HG02798 (cell line): ENCODE data around the gene MYO1D.

Experiments
- ATAC-seq: cut with Tn5 transposase; IDR thresholded peaks from one replicate; pipeline ENCODE4 v1.9.1; 2021; ENCODE audit warnings: mild to moderate bottlenecking; ENCODE audit not compliant: unreplicated experiment, poor library complexity

The MYO1D gene

GRCh38 chr17:32602396-32602795 lies 274.5 kb downstream of the MYO1D start:
- ATAC-seq = no peak

GRCh38 chr17:32601866-32602265 lies 275.1 kb downstream of the MYO1D start:
- ATAC-seq = no peak

DNA sequence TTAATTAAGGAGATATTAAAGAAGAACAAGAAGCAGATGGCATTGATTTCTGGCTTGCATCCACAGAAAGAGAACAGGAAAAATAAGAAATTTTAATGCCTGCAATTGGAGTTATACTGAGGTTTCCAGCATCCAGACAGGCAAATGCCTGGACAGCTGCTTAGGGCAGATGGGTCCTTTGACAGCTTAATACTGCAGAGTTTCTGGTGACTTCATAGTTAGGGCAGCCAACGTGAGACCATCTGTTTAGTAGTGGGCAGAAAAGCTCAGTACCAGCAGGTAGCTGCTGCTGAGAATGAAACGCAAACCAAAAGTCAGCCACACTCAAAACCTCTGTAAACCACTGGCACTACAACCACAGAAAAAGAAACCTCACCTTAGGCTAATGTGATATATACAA lies 280.3 kb downstream of the MYO1D start:
- peak; percentile 59 for ATAC-seq

GRCh38 chr17:32596206-32596605 lies 280.7 kb downstream of the MYO1D start:
- no peak for ATAC-seq

DNA sequence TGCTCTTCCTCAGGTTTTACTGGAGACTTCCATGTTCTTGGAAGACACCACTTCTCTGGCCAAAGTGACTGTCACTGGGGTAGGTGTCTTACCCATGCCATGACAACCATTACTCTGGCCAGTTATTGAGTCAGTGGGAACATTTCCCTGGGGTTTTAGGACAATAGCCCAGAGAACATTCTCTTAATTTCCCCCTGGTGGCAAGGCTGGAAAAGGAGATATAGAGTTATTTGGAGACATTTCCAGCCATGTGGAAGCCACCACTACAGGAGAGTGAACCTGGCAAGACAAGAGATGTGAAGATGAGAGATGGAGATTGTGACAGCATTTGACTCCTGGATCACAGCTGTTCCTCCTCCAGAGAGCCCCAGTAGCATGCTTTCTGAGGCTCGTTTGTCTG lies 283.9 kb downstream of the MYO1D start:
- no peak for ATAC-seq

GRCh38 chr17:32591405-32591804 lies 285.5 kb downstream of the MYO1D start:
- ATAC-seq = no peak

- ATAC-seq = no peak
Observed at GRCh38 chr17:32590974-32591373, 285.9 kb downstream of the MYO1D start.

DNA sequence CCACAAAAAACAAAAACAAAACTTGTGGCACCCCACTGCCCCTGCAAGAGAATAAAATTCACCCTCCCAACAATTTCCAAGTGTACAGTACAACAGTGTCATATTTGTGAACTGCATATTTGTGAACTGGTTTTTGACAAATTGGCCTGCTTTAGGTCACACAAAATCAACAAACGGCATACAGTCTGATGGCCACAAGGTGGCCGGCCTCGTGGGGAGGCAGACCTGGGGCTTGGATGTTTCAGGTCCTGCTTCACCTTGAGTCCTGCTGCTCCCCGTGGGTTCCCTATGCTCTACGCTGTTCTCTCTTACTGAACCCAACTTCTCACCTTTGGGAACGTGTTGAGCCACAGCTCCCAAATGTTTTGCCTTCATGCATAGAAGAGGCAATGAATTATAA lies 287.9 kb downstream of the MYO1D start:
- no peak for ATAC-seq

- ATAC-seq = no peak
Observed at GRCh38 chr17:32588135-32588534, 288.8 kb downstream of the MYO1D start.

DNA sequence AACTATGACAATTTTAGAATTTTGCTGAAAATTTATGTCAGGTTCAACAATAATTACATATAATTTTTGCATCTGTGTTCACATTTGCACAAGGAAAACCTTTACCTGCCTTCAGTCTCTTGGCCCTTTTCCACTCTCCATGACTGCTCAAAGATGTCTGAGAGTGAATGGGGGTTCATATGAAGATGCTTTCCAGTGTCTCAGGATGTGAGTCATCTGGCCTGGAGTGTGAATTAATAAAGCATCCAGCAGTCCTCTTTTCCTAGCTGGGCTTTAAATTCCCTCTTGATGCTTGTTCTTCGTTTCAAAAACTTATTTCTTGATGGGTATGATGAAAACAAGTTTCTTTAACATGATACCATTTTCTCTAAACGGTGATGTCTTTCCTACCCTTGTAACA lies 290.3 kb downstream of the MYO1D start:
- ATAC-seq = no peak

- ATAC-seq = no peak
Observed at GRCh38 chr17:32584792-32585191, 292.1 kb downstream of the MYO1D start.

DNA sequence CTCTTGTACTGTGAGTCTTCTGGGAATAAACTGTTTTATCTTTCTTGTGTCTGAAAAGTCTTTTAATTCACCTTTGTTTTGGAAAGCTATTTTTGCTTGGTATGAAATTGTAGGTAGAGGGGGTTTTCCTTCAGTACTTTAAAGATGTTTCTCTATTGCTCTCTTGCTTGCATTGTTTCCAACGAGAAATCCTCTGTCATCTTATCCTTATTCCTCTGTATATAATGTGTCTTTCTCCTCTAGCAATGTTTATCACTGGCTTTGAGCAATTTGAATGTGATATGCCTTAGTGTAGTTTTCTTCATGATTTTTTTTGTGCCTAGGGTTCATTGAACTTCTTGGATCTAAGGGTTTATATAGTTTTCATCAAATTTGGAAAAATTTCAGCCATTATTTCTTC lies 293.9 kb downstream of the MYO1D start:
- ATAC-seq = no peak

DNA sequence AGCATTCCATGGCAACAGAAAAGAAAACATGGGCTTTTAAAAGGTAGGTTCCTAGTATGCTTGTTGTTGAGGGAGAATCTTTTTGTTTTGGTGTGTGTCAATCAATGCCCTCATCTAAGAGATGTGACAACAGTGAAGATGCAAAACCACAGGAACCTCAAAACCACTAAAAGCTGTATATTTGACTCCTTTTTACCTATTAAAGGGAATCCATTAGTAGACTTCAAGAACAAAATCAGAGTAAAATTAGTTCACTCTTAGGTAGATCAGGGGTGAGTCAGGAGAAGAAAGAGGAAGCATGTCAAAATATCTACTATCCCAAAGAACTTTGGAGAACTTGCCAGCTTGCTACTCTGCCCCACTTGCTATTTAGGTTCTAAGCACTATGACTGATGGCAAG lies 301.1 kb downstream of the MYO1D start:
- no peak for ATAC-seq

- ATAC-seq = no peak
Observed at GRCh38 chr17:32570081-32570396, 306.9 kb downstream of the MYO1D start.

DNA sequence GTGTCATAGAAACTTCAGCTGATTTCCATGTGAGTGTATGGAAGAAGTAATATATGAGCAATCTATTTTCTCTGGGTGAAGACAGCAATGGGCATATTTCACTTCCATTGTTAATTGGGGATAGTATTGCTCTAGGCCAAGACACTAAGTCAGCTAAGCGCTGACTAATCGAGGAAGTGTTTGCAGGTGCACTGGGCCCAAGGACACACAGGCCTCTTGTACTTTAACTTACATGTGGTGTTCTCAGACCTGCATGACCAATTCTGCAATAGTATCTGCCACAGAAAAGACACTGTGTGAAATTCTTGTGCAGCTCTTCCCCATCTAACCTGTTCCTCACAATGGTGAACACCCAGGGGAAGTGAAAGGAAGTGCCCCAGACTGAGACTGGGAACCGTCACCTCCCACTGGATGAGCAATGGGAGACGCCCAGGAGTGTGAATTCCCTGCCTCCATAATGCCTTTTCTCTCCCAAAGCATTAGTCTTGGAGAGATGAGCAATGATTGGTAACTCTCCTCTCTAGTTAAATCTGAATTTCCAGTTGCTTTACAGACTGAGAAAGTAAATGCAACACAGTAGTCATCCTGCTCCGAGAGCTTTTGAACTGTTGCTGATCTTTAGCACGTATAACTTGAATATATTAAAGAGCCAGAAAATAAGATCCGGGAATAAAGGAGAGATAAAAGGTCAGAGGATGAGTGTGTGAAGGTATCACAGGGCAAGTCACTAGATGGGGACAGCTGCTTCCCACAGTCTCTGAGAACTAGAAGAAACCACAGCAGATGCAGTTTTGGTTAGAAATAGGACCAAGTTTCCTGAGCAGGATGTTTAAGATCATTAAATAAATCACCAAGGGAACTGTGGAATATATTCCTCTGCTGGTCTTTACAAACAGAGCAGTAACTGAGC lies 307.5 kb downstream of the MYO1D start:
- ATAC-seq = peak; percentile 54

DNA sequence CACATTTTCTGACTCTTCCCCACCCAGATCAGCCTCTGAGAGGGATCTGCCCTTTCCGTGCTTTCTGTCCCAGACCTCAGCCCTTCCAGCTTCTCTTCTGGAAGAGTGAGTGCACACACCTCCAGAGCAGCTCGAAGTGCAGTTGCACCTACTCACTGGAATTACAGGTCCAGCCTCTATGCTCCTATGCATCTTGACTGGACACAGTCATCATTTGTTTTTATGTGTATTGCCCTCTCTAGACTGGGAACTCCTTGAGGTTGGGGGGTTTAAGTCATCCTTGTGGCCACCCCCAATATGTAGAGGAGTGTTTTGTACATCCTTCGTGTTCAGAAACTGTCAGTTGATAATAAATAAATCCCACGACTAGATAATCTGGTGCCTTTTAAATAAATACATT lies 308.2 kb downstream of the MYO1D start:
- ATAC-seq = no peak

DNA sequence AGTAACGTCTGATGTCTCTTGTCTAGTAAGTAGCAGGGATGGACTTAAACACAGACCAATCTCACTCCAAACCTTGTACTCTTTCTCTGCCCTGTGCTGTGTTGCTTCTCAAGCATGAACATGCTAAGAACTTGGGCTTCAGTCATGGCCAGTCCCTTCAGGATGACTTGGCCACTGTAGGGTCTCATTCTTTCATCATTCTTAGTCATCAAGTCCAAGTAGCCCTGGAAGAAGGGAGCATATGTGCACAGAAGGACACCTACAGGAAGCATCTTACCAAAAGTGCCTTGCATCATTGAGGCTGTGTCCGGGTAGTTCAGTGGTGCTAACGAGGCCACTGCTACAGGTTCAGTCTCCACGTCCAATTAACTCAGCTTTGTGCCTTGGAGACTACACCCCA lies 309.4 kb downstream of the MYO1D start:
- ATAC-seq = no peak

- ATAC-seq = no peak
Observed at GRCh38 chr17:32567086-32567485, 309.8 kb downstream of the MYO1D start.

DNA sequence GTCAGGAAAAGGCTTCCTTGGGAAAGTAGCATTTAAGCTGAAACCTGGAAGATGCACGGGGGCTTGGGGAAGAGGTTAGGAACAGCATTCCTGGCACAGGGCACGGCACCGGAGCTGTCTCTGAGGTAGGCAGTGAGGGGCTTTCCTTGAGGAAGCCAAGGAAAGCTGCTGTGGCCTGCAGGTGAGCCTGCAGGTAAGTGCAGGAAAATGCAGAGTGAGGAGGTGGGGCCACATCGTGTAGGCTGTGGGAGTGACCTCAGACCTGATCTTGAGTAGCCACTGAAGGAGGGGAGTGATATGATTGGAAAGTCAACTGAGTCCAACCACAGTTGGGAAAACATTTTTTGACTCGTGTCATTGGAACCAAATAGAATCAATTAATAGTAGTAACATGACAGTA lies 310.6 kb downstream of the MYO1D start:
- no peak for ATAC-seq

- ATAC-seq = no peak
Observed at GRCh38 chr17:32565401-32565800, 311.5 kb downstream of the MYO1D start.

DNA sequence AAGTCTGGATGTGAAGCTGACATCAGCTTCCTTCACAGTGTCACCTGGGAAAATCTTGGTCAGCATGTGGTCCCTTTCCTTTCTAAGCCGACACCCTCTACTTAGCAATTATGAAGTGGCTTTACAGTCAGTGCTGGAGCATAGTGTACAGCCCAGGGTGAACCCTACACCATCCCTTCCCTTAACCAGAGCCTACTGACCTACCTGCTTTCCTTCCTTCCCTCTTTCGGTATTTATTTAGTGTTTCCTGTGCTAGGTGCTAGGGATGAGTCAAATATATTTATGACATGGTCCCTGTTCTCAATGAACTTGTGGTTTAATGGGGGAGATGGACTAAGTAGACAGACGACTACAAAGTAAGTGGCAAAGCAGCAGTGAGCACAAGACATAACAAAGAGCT lies 312.6 kb downstream of the MYO1D start:
- ATAC-seq = no peak

DNA sequence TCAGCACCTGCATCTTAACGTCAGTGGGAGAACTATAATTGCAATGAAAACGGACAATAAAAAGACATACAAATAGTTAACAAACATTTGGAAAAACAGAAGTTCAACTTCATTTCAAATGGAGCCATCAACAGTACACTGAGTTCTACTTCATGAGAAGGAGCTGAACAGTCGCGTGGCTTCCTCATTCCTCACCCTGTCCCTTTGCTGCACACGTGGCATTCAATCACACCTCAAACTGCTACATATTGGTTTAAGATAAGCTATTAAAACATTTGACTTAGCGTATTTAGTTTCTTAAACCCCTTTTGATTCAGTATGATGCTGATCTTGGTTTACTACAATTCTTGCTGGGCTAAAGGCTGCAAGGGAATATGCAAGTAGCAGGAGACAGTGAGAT lies 313.3 kb downstream of the MYO1D start:
- ATAC-seq = no peak
